Stomach (tissue), 4 donors: ENCODE data around the gene SGPL1.

ENCODE experiments used
- CTCF ChIP-seq, 7 experiments: fragments of 450-650 bp in 4 of 7; fragments of 200-600 bp in 3 of 7; sonication (generic) in 3 of 7; IDR thresholded peaks; one replicate each; pipeline ENCODE4 v1.5.1; 2016 to 2019; ENCODE audit warnings: antibody characterized with exemption in 7 of 7, control low read depth in 2 of 7, mild to moderate bottlenecking in 1 of 7
- EP300 ChIP-seq: sonication (generic); formaldehyde crosslinking; IDR thresholded peaks from one replicate; pipeline ENCODE4 v1.6.1; 2017; ENCODE audit warnings: antibody characterized with exemption

- no peak for TF ChIP-seq CTCF (IDR thresholded peaks at IDR 0.05)
- TF ChIP-seq EP300 = no peak
Measured at GRCh38 chr10:70832221-70832620, 16.5 kb downstream of the SGPL1 start.
